B cell (primary cell): ENCODE data around the gene MATN3. TPM values are rescaled to one million over a fixed set of nuclear protein-coding genes. Genes with fewer than 3 reads are reported as not detected.

Experiments
- ATAC-seq: fragments of 200-7000 bp; cut with Tn5 transposase; one replicate; pipeline ENCODE4 v1.10.0; 2021; ENCODE audit warnings: low read depth, mild to moderate bottlenecking, moderate number of reproducible peaks, moderate library complexity
- CTCF ChIA-PET: fragments of 350-600 bp; sonication (Branson Sonifier 250); formaldehyde crosslinking; loops from one replicate; lab custom pipeline; 2021; ENCODE audit warnings: antibody characterized with exemption, inconsistent platforms; lab: Charles Lee
- POLR2A ChIA-PET: fragments of 350-600 bp; sonication (Branson Sonifier 250); formaldehyde crosslinking; loops from one replicate; lab custom pipeline; 2021; ENCODE audit warnings: antibody characterized with exemption; lab: Charles Lee
- DNase-seq: peaks from one replicate; pipeline ENCODE4 v3.0.0; 2013
- H2AFZ ChIP-seq: 2 replicates; pipeline ENCODE4 v1.6.1; 2012; ENCODE audit warnings: mild to moderate bottlenecking, low read depth, low read length; ENCODE audit not compliant: insufficient read depth, poor library complexity, severe bottlenecking
- H3K27ac ChIP-seq, 2 donors: 1 replicate in 1 of 2; 2 replicates in 1 of 2; pipeline ENCODE4 v1.5.1; 2012 to 2013; ENCODE audit warnings: low read length in 2 of 2, mild to moderate bottlenecking in 2 of 2, moderate library complexity in 1 of 2
- H3K27me3 ChIP-seq, 4 experiments: fragments of 200-600 bp in 1 of 4; sonication (generic) in 1 of 4; replicated peaks in 1 of 4; 1 replicate in 2 of 4; 2 replicates in 2 of 4; pipeline versions ENCODE4 v1.6.1 to v1.7.0; 2013 to 2016; ENCODE audit warnings: low read length in 3 of 4, mild to moderate bottlenecking in 2 of 4, mixed read lengths in 1 of 4, moderate library complexity in 1 of 4; ENCODE audit not compliant: insufficient read depth in 4 of 4, control insufficient read depth in 3 of 4; ENCODE audit errors: control extremely low read depth in 1 of 4
- H3K36me3 ChIP-seq, 2 experiments: replicated peaks in 1 of 2; 1 replicate in 1 of 2; 2 replicates in 1 of 2; pipeline versions ENCODE4 v1.6.1 to v1.7.1; 2013; ENCODE audit warnings: low read length in 1 of 2; ENCODE audit not compliant: insufficient read depth in 2 of 2, control insufficient read depth in 1 of 2; ENCODE audit errors: control extremely low read depth in 1 of 2, extremely low read depth in 1 of 2
- H3K4me1 ChIP-seq, 2 donors: fragments of 200-600 bp in 1 of 2; sonication (generic) in 1 of 2; 1 replicate in 1 of 2; 2 replicates in 1 of 2; pipeline versions ENCODE4 v1.5.1 to v1.6.1; 2013 to 2017; ENCODE audit warnings: low read length in 2 of 2; ENCODE audit not compliant: control insufficient read depth in 2 of 2, insufficient read depth in 2 of 2
- H3K4me2 ChIP-seq: replicated peaks from 2 replicates; pipeline ENCODE3; 2012; ENCODE audit warnings: mild to moderate bottlenecking, low read depth, low read length; ENCODE audit not compliant: poor library complexity, severe bottlenecking
- H3K4me3 ChIP-seq, 5 experiments: fragments of 200-600 bp in 1 of 5; sonication (generic) in 1 of 5; 1 replicate in 3 of 5; 2 replicates in 2 of 5; pipeline versions ENCODE4 v1.5.1 to v1.7.0; 2011 to 2016; ENCODE audit warnings: low read length in 4 of 5, mild to moderate bottlenecking in 4 of 5, low read depth in 2 of 5, control low read depth in 1 of 5, moderate library complexity in 1 of 5; ENCODE audit not compliant: insufficient read depth in 1 of 5; ENCODE audit errors: control extremely low read depth in 1 of 5, extremely low read depth in 1 of 5
- H3K79me2 ChIP-seq: fragments of 200-600 bp; sonication (generic); one replicate; pipeline ENCODE4 v1.6.0; 2016; ENCODE audit warnings: low read length; ENCODE audit not compliant: control insufficient read depth, insufficient read depth
- H3K9ac ChIP-seq: fragments of 200-600 bp; sonication (generic); 2 replicates; pipeline ENCODE4 v1.6.1; 2017; ENCODE audit warnings: mild to moderate bottlenecking, low read length, moderate library complexity
- H3K9me3 ChIP-seq, 3 donors: one replicate each; pipeline versions ENCODE4 v1.6.1 to v1.7.1; 2013; ENCODE audit warnings: low read length in 2 of 3; ENCODE audit not compliant: control insufficient read depth in 2 of 3, insufficient read depth in 1 of 3; ENCODE audit errors: control extremely low read depth in 1 of 3
- H4K20me1 ChIP-seq: 2 replicates; pipeline ENCODE4 v1.6.0; 2012; ENCODE audit warnings: mild to moderate bottlenecking, low read length; ENCODE audit not compliant: insufficient read depth, control insufficient read depth, poor library complexity, severe bottlenecking
- H3K27ac Mint-ChIP-seq: one replicate; pipeline ENCODE4 v1.8.0; 2021; ENCODE audit warnings: mixed read lengths
- H3K27me3 Mint-ChIP-seq: one replicate; pipeline ENCODE4 v1.8.0; 2021; ENCODE audit warnings: mixed read lengths
- H3K4me1 Mint-ChIP-seq: one replicate; pipeline ENCODE4 v1.8.0; 2021; ENCODE audit warnings: mixed read lengths
- H3K4me3 Mint-ChIP-seq: one replicate; pipeline ENCODE4 v1.8.0; 2021; ENCODE audit warnings: mixed read lengths
- H3K9me3 Mint-ChIP-seq: one replicate; pipeline ENCODE4 v1.8.0; 2022; ENCODE audit warnings: mixed read lengths; ENCODE audit not compliant: insufficient read depth
- EZH2 ChIP-seq: IDR thresholded peaks from 2 replicates; pipeline ENCODE4 v1.6.1; 2012; ENCODE audit warnings: borderline replicate concordance, low read depth, mild to moderate bottlenecking, moderate library complexity, low read length; ENCODE audit not compliant: insufficient read depth, poor library complexity, severe bottlenecking
- WGBS: methylation state at CpG from one replicate; pipeline ENCODE4 v1.1.5; 2013; ENCODE audit warnings: missing lambda C conversion rate; ENCODE audit not compliant: insufficient coverage; 5-methylcytosine and 5-hydroxymethylcytosine counted together
- intact Hi-C: fragments of 100-400 bp; cut with micrococcal nuclease; formaldehyde crosslinking; loops from one replicate; pipeline ENCODE4 v1.10.0; 2022
- polyA plus RNA-seq: library from polyadenylated mRNA; depleted of rRNA; stranded (reverse); fragments of >200 nt; gene quantifications from 2 replicates; pipeline ENCODE4 v1.2.3, GENCODE V29; 2012
- total RNA-seq, 2 donors: library from RNA; stranded (reverse); fragments of 120-200 nt in 1 of 2; gene quantifications; 1 replicate in 1 of 2; 2 replicates in 1 of 2; pipeline versions ENCODE4 v1.2.3 to v1.2.4, GENCODE V29; 2013 to 2022
- TF ChIP-seq, protein P1 (sequence below): fragments of 200-600 bp; IDR thresholded peaks from one replicate; pipeline ENCODE4 v1.8.0; 2022; ENCODE audit warnings: antibody characterized with exemption, mild to moderate bottlenecking

MATN3 gene
- total and polyA plus RNA-seq, 2 donors (not counting 1 experiment from before 2014, with no cell fraction given), result not detected

DNA sequence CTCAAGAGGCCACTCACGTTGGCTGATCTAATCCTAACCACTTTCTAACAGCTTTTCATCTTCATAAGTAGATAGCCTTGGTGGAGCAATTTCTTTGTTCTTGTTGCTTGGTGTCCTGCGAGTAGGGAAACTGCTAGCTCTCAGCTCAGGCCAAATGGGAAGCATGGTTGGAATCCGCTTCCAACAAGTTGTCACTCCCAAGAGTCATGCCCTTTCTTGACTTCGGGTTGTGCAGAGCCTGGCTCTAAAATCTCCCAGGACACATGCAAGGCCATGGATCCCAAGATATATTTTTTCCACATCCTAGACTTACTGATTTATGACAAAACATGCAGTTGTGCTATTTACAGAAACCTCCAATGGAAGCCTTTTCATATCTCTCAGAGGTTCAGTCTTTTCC, 7.3 kb upstream of the MATN3 start:
- Histone ChIP-seq H3K9me3 (peaks cover 0 to 14% (median 11%) of the 10 kb centered on the region in 3 donors), H3K4me1 (no peaks in the 10 kb centered on the region), H3K27me3 (peaks cover 0 to 2% (median under 1%) of the 10 kb centered on the region in 4 experiments), H3K9ac (no peak overlapping the region), H3K36me3 (no peaks in the 10 kb centered on the region), H2AFZ (no peak overlapping the region), H3K4me2 (no peak overlapping the region), H4K20me1 (no peaks in the 10 kb centered on the region), H3K79me2 (no peaks in the 10 kb centered on the region), H3K4me3 (no peak overlapping the region), H3K27ac (no peak overlapping the region)
- H3K9me3 Mint-ChIP-seq, result peaks cover 8% of the 10 kb centered on the region
- H3K27ac Mint-ChIP-seq, result no peak overlapping the region
- ATAC-seq (no peak), DNase-seq (no peak)
- H3K27me3 Mint-ChIP-seq, result peaks cover 9% of the 10 kb centered on the region
- no peak overlapping the region for H3K4me3 Mint-ChIP-seq
- H3K4me1 Mint-ChIP-seq, result no peaks in the 10 kb centered on the region
- ChIA-PET CTCF (interaction anchor here (1.4 kb wide), 1 partner anchor 76 kb away, joined by 3 read pairs; no protein-coding TSS in a partner anchor), POLR2A (no interaction called here)
- no peak for TF ChIP-seq EZH2
- TF ChIP-seq, protein P1, sequence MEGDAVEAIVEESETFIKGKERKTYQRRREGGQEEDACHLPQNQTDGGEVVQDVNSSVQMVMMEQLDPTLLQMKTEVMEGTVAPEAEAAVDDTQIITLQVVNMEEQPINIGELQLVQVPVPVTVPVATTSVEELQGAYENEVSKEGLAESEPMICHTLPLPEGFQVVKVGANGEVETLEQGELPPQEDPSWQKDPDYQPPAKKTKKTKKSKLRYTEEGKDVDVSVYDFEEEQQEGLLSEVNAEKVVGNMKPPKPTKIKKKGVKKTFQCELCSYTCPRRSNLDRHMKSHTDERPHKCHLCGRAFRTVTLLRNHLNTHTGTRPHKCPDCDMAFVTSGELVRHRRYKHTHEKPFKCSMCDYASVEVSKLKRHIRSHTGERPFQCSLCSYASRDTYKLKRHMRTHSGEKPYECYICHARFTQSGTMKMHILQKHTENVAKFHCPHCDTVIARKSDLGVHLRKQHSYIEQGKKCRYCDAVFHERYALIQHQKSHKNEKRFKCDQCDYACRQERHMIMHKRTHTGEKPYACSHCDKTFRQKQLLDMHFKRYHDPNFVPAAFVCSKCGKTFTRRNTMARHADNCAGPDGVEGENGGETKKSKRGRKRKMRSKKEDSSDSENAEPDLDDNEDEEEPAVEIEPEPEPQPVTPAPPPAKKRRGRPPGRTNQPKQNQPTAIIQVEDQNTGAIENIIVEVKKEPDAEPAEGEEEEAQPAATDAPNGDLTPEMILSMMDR, result no peak
- intact Hi-C loops, result no loop called here
- 90% methylated on average over 4 of the region's 4 CpGs for WGBS

DNA sequence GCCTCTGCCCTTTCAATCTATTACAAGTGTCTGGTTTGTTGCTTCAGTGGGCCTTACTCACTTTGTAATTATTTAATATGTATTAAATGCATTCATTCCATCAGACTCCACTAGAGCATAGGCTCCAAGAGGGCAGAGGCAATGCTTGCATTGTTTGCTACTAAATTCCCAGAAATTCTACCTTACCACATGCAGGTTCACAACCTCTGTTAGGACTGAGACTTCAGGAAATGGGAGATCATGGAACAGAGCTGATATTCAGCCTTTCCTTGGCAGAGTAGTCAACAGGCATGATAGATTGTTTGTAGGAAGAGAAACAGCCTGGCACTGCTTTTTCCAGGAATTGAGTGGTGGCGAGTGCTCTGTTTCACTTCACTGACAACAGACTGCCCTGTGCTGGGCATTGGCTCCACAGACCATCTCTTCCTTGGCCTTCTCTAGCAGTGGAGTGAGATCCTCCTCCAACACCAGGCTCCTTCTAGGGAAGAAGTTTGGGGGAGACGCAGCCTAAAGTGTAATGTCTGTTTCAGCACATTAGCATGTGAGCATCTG, 6.2 kb upstream of the MATN3 start:
- H4K20me1 ChIP-seq, result no peaks in the 10 kb centered on the region
- intact Hi-C loops, result no loop called here
- H3K9me3 ChIP-seq, result peaks cover 0 to 17% (median 11%) of the 10 kb centered on the region in 3 donors
- DNase-seq (no peak), ATAC-seq (no peak)
- H3K27ac Mint-ChIP-seq, result no peak overlapping the region
- no peaks in the 10 kb centered on the region for H3K4me1 Mint-ChIP-seq
- no peaks in the 10 kb centered on the region for H3K4me1 ChIP-seq
- no peak overlapping the region for H3K9ac ChIP-seq
- ChIA-PET POLR2A (no interaction called here), CTCF (no interaction called here)
- 100% methylated on average over 1 of the region's 2 CpGs for WGBS
- H2AFZ ChIP-seq, result no peak overlapping the region
- H3K27me3 Mint-ChIP-seq, result peaks cover 19% of the 10 kb centered on the region
- H3K79me2 ChIP-seq, result no peaks in the 10 kb centered on the region
- no peak overlapping the region for H3K4me3 ChIP-seq
- H3K27me3 ChIP-seq, result peaks cover 0 to 10% (median 4%) of the 10 kb centered on the region in 4 experiments
- H3K4me2 ChIP-seq, result no peak overlapping the region
- H3K36me3 ChIP-seq, result no peaks in the 10 kb centered on the region
- no peak for TF ChIP-seq EZH2
- TF ChIP-seq, protein P1, result no peak
- no peak overlapping the region for H3K27ac ChIP-seq
- H3K9me3 Mint-ChIP-seq, result peaks cover 8% of the 10 kb centered on the region
- H3K4me3 Mint-ChIP-seq, result no peak overlapping the region
